SK-N-SH treated with all-trans-retinoic acid at 6 μM for 48 hours (cell line): Measurements from ENCODE around the gene RPLP2.

Experiments
- ATAC-seq: fragments of 200-7000 bp; cut with Tn5 transposase; 3 replicates; pipeline ENCODE4 v1.9.1; 2020; ENCODE audit warnings: mild to moderate bottlenecking, moderate library complexity
- ARNTL ChIP-seq: fragments of 450-650 bp; formaldehyde crosslinking; IDR thresholded peaks from 2 replicates; pipeline ENCODE4 v1.5.0; 2020; ENCODE audit warnings: low read depth, mild to moderate bottlenecking, moderate library complexity, borderline replicate concordance
- BACH2 ChIP-seq: fragments of 250-450 bp; sonication (Bioruptor Pico); IDR thresholded peaks from 2 replicates; pipeline ENCODE4 v1.9.0; 2021; ENCODE audit warnings: mild to moderate bottlenecking, borderline replicate concordance
- CSDC2 ChIP-seq: fragments of 250-450 bp; sonication (Bioruptor Pico); IDR thresholded peaks from 2 replicates; pipeline ENCODE4 v1.5.0; 2020; ENCODE audit warnings: mild to moderate bottlenecking, moderate library complexity
- CSRNP3 ChIP-seq: fragments of 250-450 bp; sonication (Bioruptor Pico); IDR thresholded peaks from 2 replicates; pipeline ENCODE4 v1.5.1; 2021; ENCODE audit warnings: mild to moderate bottlenecking, moderate library complexity
- ESRRG ChIP-seq: fragments of 250-450 bp; sonication (Bioruptor Pico); IDR thresholded peaks from 2 replicates; pipeline ENCODE4 v1.6.1; 2021; ENCODE audit warnings: mild to moderate bottlenecking
- GLIS3 ChIP-seq: fragments of 250-450 bp; sonication (Bioruptor Pico); IDR thresholded peaks from 2 replicates; pipeline ENCODE4 v1.5.0; 2020; ENCODE audit warnings: mild to moderate bottlenecking, moderate library complexity
- ISL1 ChIP-seq: fragments of 250-450 bp; sonication (Bioruptor Pico); IDR thresholded peaks from 2 replicates; pipeline ENCODE4 v2.1.2; 2022; ENCODE audit warnings: mild to moderate bottlenecking, moderate library complexity
- OSR1 ChIP-seq: fragments of 250-450 bp; sonication (Bioruptor Pico); IDR thresholded peaks from 2 replicates; pipeline ENCODE4 v1.8.0; 2022; ENCODE audit warnings: moderate library complexity, mild to moderate bottlenecking, inconsistent platforms
- PATZ1 ChIP-seq: fragments of 250-450 bp; sonication (Bioruptor Pico); IDR thresholded peaks from 2 replicates; pipeline ENCODE4 v1.8.0; 2020; ENCODE audit warnings: mild to moderate bottlenecking, moderate library complexity, borderline replicate concordance
- POU6F1 ChIP-seq: fragments of 250-450 bp; sonication (Bioruptor Pico); IDR thresholded peaks from 2 replicates; pipeline ENCODE4 v1.8.0; 2021; ENCODE audit warnings: low read depth, mild to moderate bottlenecking, moderate library complexity, borderline replicate concordance
- PPARA ChIP-seq: fragments of 250-450 bp; sonication (Bioruptor Pico); IDR thresholded peaks from 2 replicates; pipeline ENCODE4 v1.5.0; 2020; ENCODE audit warnings: mild to moderate bottlenecking, borderline replicate concordance
- RARB ChIP-seq: fragments of 250-450 bp; sonication (Bioruptor Pico); IDR thresholded peaks from 2 replicates; pipeline ENCODE4 v1.8.0; 2021; ENCODE audit warnings: mild to moderate bottlenecking, moderate library complexity
- TCF4 ChIP-seq: fragments of 250-450 bp; sonication (Bioruptor Pico); IDR thresholded peaks from 2 replicates; pipeline ENCODE4 v1.8.0; 2021; ENCODE audit warnings: mild to moderate bottlenecking, moderate library complexity, borderline replicate concordance
- TOX ChIP-seq: fragments of 250-450 bp; sonication (Bioruptor Pico); IDR thresholded peaks from 2 replicates; pipeline ENCODE4 v1.8.0; 2021; ENCODE audit warnings: mild to moderate bottlenecking, moderate library complexity, borderline replicate concordance
- ZC3H10 ChIP-seq: fragments of 250-450 bp; sonication (Bioruptor Pico); IDR thresholded peaks from 2 replicates; pipeline ENCODE4 v1.5.1; 2021; ENCODE audit warnings: mild to moderate bottlenecking, moderate library complexity
- ZFP3 ChIP-seq: fragments of 250-450 bp; sonication (Bioruptor Pico); IDR thresholded peaks from 2 replicates; pipeline ENCODE4 v1.5.0; 2020; ENCODE audit warnings: mild to moderate bottlenecking, moderate library complexity
- ZFP30 ChIP-seq: fragments of 450-650 bp; formaldehyde crosslinking; IDR thresholded peaks from 2 replicates; pipeline ENCODE4 v1.5.0; 2022; ENCODE audit warnings: mild to moderate bottlenecking, moderate library complexity
- ZNF565 ChIP-seq: fragments of 450-650 bp; formaldehyde crosslinking; conservative IDR thresholded peaks from 2 replicates; pipeline ENCODE4 v1.5.0; 2020; ENCODE audit warnings: low read depth, mild to moderate bottlenecking, moderate library complexity
- ZNF70 ChIP-seq: fragments of 450-650 bp; formaldehyde crosslinking; IDR thresholded peaks from 2 replicates; pipeline ENCODE4 v1.5.0; 2020; ENCODE audit warnings: mild to moderate bottlenecking, moderate library complexity
- ZNF8 ChIP-seq: fragments of 450-650 bp; formaldehyde crosslinking; IDR thresholded peaks from 2 replicates; pipeline ENCODE4 v1.5.0; 2020; ENCODE audit warnings: mild to moderate bottlenecking, moderate library complexity
- TF ChIP-seq, protein P1 (sequence below): fragments of 250-450 bp; sonication (Bioruptor Pico); IDR thresholded peaks from 2 replicates; pipeline ENCODE4 v1.5.1; 2020; ENCODE audit warnings: low read depth, mild to moderate bottlenecking, moderate library complexity

Gene RPLP2

GRCh38 chr11:802018-802617 lies 7.6 kb upstream of the RPLP2 start:
- no peak for ATAC-seq
- TF ChIP-seq CSRNP3 (CRISPR knock-in tag) (no peak), ZFP3 (CRISPR knock-in tag) (no peak), ISL1 (CRISPR knock-in tag) (no peak), PATZ1 (CRISPR knock-in tag) (no peak)
- TF ChIP-seq, all 23 proteins: peak for 0

DNA sequence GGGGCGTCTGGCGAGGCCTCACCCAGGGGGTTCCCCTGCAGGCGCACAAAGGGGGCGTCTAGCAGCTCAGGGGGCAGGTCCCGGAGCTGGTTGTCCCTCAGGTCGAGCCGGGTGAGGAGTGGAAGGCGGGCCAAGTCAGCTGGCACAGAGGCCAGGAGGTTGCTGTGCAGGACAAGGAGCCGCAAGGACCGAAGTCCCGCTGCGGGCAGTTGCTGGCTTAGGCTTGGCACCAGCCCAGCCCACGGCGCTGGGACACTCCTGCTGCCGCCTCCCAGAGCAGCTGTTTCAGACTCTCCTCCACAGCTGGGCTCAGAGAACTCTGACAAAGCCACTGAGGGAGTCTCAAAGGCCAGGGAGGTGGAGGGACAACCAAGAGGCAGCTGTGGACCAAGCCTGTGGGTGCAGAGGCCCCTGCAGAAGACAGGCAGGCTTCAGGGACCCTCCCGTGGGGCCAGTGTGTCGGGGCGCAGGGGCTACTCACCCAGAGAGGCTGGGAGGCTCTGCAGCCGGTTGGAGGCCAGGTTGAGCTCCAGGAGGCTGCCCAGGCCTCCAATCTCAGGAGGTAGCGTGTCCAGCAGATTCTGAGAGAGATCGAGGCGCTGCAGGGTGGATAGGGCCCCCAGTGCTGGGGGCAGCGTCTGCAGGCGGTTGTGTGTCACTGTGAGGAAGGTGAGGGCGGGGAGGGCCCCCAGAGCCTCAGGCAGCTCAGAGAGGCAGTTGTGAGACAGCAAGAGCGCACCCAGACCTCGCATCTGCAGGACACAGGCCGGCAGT lies 6.9 kb upstream of the RPLP2 start:
- TF ChIP-seq TOX (CRISPR knock-in tag) (no peak), OSR1 (CRISPR knock-in tag) (no peak), ZFP30 (CRISPR knock-in tag) (no peak), BACH2 (no peak), TCF4 (CRISPR knock-in tag) (no peak), ZNF565 (no peak)
- ATAC-seq, result no peak

DNA sequence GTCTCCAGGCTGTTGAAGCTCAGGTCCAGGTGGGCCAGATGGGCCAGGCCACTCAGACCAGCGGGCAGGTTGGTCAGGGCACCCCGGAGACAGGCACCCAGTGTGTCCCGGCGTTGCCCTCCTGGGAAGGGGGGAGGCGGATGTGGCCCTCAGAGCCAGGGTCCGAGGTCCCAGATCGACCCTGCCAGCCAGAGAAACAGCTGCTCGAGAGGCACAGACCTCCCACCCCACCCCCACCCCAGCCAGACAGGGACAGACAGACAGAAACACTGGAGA lies 6.4 kb upstream of the RPLP2 start:
- ATAC-seq, result no peak
- TF ChIP-seq POU6F1 (CRISPR knock-in tag) (no peak), PPARA (CRISPR knock-in tag) (no peak), ARNTL (CRISPR knock-in tag) (no peak), TOX (CRISPR knock-in tag) (no peak), OSR1 (CRISPR knock-in tag) (no peak), CSRNP3 (CRISPR knock-in tag) (no peak), ZNF70 (CRISPR knock-in tag) (no peak), PATZ1 (CRISPR knock-in tag) (no peak), ESRRG (no peak), ZC3H10 (CRISPR knock-in tag) (no peak), ISL1 (CRISPR knock-in tag) (no peak), ZNF8 (CRISPR knock-in tag) (no peak), CSDC2 (CRISPR knock-in tag) (no peak), TCF4 (CRISPR knock-in tag) (no peak), ZFP30 (CRISPR knock-in tag) (no peak), RARB (no peak), GLIS3 (no peak)
- TF ChIP-seq, protein P1, sequence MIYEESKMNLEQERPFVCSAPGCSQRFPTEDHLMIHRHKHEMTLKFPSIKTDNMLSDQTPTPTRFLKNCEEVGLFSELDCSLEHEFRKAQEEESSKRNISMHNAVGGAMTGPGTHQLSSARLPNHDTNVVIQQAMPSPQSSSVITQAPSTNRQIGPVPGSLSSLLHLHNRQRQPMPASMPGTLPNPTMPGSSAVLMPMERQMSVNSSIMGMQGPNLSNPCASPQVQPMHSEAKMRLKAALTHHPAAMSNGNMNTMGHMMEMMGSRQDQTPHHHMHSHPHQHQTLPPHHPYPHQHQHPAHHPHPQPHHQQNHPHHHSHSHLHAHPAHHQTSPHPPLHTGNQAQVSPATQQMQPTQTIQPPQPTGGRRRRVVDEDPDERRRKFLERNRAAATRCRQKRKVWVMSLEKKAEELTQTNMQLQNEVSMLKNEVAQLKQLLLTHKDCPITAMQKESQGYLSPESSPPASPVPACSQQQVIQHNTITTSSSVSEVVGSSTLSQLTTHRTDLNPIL (CRISPR knock-in tag), result no peak
